NCI-H1436 treated with DMSO at 0.1 percent for 48 hours (cell line): Measurements from ENCODE around the gene RPL41.

Experiments used
- DNase-seq: peaks from one replicate; lab custom pipeline; 2025; lab: John Stamatoyannopoulos, UW

The RPL41 gene

DNA sequence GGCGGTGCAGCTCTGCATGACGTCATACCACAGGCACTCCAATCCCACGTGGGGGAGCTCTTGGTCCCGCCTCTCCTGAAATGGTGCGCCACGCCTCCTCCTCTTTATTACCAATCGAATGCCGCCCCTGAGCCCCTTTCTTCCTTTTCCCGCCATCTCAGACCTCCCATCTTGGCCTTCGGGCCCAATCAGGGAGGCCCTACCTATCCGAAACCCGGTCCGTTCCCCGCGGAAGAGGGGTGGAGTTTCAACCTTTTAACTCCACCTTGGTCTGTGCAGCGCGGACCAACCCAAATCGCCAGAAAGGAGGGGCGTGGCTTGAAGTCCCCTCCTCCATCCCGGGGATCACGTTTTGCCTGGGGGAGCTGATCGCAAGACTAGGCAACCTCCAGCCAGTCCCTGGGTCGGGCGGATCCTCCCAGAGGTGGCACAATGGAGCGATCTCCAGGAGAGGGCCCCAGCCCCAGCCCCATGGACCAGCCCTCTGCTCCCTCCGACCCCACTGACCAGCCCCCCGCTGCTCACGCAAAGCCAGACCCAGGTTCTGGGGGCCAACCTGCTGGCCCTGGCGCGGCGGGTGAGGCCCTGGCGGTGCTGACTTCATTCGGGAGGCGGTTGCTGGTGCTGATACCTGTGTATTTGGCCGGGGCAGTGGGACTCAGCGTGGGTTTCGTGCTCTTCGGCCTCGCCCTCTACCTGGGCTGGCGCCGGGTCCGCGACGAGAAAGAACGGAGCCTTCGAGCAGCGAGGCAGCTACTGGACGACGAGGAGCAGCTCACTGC lies 11.6 kb downstream of the RPL41 start, which contains the start of gene ESYT1:
TSS of gene ESYT1 (plus strand) at position 380 of the 782 bp plus-strand sequence. CDS start at position 433, 53 bp downstream.
- DNase-seq: peak; percentile 98

DNA sequence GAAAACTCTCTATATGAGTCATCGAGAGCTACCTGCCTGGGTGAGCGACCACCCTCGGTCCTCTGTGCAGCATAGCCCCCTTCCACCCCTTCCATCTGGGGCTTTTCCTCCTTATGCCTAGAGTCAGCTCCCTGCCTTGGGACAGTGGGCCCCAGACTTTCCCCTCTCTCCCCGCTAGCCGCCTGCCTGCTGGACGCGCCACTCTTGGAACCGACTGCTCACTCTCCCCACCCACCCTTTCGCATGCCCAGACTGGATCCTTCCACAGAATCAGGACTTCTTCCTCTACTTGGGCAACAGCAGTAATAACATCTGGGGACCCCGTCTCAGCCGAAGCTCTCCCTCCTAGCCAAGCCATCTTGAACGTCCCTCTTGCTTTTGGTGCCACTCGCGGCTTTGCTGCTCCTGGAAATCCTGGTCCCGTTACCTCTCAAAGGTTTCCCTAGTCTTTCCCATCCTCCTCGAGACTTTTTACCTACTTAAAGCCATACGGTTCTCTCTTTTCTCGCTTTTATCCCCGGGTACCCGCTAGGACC lies 12.3 kb downstream of the RPL41 start:
- DNase-seq: no peak

GRCh38 chr12:56129206-56129941 lies 12.9 kb downstream of the RPL41 start:
- no peak for DNase-seq

- DNase-seq: no peak
Observed at GRCh38 chr12:56129942-56130495, 13.6 kb downstream of the RPL41 start.

DNA sequence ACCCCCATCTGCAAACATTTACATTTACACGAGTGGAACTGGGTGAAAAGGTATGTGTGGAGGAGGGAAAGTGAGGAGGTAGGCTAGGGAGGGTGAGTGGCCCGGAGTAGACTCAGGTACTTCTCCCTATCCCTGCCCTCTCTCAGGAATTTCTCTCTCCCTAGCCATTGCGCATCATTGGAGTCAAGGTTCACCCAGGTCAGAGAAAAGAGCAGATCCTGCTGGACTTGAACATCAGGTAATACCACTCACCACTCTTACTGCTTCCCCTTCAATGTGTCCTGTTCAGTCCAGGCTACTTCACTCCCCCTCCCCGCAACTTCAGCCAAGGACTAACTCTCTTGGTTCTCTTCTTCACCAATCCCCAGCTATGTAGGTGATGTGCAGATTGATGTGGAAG lies 14.4 kb downstream of the RPL41 start:
- no peak for DNase-seq

GRCh38 chr12:56134897-56135296 lies 18.5 kb downstream of the RPL41 start:
- no peak for DNase-seq

DNA sequence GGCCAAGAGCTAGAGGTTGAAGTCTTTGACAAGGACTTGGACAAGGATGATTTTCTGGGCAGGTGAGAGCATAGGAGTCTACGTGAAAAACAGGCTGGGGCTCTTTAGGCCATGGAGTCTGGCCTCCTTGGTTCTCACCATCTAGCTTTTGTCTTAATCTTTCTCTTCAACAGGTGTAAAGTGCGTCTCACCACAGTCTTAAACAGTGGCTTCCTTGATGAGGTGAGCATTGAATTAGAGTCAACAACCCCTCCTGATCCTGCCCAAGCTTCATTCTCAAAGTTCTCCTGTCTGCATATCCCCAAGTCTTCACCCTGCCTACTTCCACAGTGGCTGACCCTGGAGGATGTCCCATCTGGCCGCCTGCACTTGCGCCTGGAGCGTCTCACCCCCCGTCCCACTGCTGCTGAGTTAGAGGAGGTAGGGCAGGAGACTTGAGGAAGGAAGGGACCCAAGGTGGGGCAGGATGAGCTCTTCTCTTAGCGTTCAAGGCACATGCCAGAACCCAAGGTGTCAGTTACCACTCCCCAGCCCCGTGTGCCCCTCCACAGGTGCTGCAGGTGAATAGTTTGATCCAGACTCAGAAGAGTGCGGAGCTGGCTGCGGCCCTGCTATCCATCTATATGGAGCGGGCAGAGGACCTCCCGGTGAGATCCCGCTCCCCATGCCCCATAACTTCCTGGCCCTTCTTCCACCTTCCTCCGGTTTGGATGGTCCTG lies 21.6 kb downstream of the RPL41 start:
- DNase-seq: no peak

DNA sequence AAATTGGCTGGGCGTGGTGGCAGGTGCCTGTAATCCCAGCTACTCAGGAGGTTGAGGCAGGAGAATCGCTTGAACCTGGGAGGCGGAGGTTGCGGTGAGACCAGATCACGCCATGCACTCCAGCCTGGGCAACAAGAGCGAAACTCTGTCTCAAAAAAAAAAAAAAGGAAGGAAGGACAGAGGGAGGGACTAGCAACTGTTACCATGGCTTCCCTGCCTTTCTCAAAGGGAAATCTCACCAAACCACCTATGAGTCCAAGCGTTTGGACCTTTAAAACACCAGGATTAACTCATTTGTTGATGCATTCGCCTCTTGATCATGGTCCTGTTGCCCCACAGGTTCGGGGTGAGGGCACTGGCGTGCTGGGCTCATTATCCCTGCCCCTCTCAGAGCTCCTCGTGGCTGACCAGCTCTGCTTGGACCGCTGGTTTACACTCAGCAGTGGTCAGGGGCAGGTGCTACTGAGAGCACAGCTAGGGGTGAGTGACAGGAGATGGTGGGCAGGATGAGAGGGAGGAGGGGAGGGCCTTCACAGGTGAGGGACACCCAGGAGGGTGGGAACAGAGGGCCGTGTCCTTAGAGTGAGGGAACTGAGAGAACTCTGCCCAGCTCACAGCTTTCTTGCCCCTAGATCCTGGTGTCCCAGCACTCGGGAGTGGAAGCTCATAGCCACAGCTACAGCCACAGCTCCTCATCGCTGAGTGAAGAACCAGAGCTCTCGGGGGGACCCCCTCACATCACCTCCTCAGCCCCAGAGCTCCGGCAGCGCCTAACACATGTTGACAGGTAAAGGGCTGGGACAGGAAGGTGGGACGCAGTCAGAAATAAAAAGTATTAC lies 25.7 kb downstream of the RPL41 start:
- DNase-seq: no peak

GRCh38 chr12:56143217-56143616 lies 26.8 kb downstream of the RPL41 start:
- DNase-seq: no peak

DNA sequence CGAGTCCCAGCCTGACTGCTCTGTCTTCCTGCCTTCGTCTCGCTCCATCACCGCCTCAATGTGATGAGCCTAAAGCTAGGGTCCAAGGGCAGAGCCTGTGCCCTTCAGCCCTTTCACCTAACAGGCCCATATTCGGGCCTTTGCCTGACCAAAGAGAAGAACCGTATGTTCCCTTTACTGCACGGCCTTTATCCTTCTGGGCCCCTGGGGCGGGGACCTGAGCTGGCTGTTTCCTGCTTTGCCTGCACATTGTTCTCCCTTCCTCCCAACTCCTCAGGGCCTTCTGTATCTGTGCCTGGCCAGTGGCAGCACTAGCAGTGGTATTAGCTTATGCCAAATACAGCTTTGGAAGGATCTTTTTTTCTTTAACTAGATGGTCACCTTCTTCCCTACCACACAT lies 27.4 kb downstream of the RPL41 start:
- DNase-seq: no peak

DNA sequence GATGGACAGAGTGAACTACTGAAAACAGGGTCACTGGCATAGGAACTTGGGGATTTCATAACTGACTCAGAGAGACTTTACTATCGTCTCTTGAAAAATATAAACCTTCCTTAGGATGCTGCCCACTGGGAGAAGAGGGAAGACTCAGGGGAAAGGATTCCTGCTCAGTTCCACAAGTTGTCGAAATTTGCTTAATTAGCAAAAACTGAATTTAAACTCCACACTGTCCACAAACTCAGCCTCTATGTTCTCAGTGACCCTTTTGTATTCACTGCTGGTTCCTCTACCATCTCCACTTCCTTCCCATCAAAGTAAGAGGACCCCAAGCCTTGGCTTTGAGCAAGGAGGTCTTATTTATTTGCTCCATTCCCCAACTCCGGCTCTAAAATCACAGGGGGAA lies 28.8 kb downstream of the RPL41 start:
- DNase-seq: no peak

- no peak for DNase-seq
Observed at GRCh38 chr12:56146492-56147460, 30.3 kb downstream of the RPL41 start.

- DNase-seq: no peak
Observed at GRCh38 chr12:56150563-56150962, 34.1 kb downstream of the RPL41 start.

DNA sequence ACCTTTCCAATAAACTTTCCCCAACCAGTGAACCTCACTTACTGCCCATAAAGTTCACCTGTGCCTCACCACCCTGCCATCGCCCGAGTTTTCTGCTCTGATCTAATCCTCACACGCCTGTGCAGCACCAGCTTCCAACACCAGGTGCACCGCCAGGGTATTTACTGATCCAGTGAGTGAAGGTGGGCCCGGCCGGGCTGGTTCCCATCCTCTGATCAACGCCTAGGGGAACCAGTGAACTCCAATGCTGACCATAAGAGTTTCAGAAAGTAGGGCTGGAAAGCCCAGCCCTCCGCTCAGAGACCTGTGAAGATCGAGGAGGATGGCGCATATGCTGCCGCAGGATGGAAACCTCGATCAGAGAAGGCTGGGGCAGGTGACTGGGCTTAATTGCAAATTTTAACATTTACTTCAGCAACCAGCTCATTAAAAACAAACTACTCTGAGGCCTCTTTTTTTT lies 35.3 kb downstream of the RPL41 start:
- DNase-seq: peak; percentile 29

DNA sequence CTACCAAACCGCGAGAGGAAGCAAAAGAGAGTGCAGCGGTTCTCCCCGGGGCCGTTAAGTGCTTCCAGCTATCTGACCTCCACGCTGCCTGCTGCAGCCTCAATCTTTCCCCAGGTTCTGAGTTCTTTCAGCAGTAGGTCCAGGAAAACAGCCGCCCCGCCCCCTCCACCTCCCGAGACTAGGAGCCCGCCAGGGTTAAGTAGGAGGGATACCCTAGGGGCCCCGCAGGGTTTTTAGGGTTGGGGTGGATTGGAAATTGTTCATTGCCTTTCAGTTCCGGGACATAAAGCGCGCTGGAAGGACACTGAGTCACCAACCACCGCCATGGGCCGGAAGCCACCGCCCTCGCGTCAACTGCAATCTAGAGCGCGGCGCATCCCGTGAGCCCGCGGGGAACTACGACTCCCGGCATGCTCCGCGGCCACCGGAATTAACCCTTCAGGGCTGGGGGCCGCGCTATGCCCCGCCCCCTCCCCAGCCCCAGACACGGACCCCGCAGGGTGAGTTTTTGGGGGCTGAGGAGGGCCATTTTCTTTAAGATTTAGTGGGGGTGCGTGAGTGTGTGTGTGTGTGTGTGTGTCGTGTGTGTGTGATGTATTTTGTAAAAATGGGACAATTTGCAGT lies 35.8 kb downstream of the RPL41 start, which contains the start of gene MYL6B:
TSS of gene MYL6B (plus strand) at position 456 of the 624 bp plus-strand sequence. CDS start 1,332 bp downstream, outside the sequence.
- peak; percentile 57 for DNase-seq

DNA sequence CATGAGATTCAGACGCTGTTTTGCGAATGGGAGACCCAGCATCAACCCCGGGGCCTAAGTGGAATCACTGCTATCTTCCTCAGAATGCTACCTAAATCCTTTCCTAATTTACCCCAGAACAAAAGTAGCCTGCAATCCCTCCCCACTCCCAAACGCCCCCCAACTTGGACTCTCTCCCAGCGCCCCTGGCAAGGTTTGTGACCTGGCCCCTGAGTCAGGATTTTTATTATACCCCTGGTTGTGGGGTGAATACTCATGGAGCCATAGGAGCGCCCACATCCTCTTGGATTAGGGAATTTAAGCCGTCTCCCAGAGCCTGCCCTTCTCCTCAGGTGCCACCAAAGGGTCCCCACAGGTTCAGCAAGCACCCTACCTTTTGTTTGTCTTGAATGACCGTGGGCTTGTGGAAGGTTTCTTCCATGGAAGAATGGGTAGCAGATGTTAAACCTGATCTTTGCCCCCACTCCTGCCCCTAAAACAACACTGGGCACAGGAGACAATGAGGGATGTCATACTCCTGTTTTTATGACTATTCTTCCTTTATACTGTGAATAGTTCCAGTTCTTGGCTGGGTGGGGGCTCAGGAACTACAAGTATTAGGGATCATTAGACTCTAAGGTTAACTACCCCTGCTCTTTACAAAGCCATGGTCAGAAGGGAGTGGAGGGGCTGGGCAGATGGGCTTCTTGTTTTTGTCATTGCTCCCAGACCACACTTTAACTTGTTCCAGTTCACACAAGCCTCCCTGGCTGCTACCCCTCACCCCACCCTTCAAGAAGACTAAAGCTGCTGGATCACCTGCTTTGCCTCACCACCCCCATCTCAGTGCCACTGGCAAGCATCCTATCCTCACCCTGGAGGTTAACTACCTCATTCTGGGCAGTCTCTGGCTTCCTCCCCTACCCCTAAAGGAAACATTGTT lies 36.6 kb downstream of the RPL41 start:
- DNase-seq: no peak

- no peak for DNase-seq
Observed at GRCh38 chr12:56153678-56154065, 37.2 kb downstream of the RPL41 start.

- DNase-seq: no peak
Observed at GRCh38 chr12:56154246-56154771, 37.9 kb downstream of the RPL41 start.
